ENCODE results near the gene CCNY.

The CCNY gene

GRCh38 chr10:35486297-35486990 is 150.1 kb downstream of the CCNY start:
- no peak for DNase-seq (ENCODE audit: low read depth)

DNA sequence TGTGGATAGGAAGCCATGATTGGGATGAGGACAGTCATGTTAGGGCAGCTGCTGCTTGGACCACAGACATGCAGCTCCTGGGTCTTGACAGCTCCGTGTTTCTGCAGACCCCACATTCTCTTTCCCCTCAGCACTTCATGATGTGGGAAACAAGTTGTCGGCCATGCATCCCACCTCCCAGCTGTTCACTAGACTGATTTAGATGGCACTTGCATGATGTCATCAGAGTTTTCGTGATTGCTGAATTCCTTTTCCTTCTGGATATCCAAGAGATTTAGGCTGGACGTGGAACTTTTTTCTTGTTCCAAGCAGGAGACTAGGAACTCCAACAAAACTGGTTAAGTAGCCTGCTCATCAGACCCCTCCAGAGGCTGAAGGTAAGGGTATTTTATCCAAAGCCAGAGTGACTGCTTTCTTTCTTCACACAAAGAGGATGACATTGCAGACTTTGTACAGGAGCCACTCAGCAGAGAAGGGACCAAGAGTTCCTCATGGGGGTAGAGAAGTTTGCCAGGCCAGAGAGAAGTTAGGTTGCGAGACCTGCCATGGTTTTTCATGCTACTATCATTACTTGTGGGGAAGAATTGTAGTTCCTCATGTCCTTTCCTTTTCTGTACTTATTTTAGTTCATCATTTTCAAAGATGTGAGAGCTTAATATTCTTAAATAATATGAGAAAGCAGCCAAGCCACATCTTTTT is 151.2 kb downstream of the CCNY start:
- no peak for DNase-seq (ENCODE audit: low read depth)

DNA sequence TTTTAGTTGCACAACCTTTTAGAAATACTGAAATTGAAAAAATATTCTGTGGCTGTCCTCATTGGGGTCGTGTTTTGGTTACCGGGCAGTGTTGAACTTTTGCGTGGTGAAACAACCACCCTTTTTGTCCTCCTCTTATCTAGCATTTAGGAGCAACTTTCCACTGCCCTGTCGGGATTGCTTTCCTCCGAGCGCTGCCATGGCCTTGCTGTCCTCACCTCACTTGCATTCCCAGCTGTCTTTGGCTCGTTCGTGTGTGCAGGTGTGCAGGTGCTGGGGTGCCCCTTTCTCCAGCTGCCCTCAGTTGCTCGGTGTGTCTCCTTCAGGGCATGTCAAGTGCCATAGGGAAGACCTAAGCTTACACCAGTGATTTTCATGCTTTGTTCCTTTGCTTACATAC is 151.9 kb downstream of the CCNY start:
- DNase-seq (ENCODE audit: low read depth), result no peak

DNA sequence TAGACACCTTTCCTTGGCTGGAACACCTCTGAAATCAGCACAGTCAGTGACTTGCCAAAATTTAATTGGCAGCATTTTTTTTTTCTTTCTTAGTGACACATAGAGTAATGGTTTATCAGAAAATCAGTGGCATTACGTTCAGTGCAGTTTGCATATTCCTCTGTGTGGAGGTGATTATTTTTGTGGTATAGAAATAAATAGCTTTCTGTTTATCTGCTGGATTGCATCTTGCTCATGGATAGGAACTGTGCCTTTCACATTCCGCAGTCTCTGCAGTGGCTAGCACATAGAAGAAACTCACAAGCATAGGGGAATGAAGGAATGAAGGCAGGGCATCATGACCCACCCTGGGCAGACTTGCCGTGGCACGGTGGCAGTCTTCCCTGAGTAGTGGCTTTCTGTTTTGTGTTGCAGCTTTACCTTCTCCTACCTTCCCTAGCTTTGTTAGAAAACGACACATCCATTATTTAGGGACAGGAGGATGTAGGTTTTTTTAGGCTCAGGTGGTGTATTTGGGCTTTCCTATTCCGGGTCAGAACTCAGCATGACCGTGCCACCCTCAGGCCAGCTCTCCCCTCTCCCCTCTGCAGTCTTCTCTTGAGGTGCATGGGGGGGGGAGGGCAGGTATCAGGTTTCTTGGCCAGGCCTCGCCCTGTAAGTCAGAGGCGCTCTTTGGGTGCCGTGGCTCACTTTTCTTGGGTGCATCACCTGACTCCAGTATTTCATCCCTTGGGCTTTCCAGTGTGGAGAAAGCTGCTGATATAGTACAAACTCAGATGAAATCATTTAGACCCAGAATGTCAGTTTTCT is 156.3 kb downstream of the CCNY start:
- no peak for DNase-seq (ENCODE audit: low read depth)

GRCh38 chr10:35493196-35494118 is 157.1 kb downstream of the CCNY start:
- no peak for DNase-seq (ENCODE audit: low read depth)

- no peak for DNase-seq (ENCODE audit: low read depth)
Observed at GRCh38 chr10:35495521-35496119, 159.3 kb downstream of the CCNY start.

GRCh38 chr10:35497909-35498308 is 161.6 kb downstream of the CCNY start:
- no peak for DNase-seq (ENCODE audit: low read depth)

DNA sequence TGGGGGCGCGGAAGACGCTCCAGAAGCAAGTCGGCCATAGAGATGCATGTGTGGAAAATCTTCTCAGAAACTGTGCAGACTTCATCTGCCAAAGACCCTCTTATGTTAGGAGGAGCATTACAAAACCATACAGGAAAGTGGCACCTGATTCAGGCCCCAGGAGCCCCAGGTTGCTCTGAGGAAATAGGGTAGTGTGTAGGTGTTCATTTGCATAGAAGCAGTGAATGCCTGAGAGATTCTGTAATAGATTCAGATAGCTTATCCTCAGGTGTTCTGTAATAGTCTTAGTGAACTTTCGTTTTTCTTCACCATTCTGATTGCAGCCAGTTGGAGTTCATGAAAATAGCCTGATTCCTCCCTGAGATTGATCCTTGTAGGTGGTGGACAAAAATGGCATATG is 162.4 kb downstream of the CCNY start:
- DNase-seq (ENCODE audit: low read depth), result no peak

DNA sequence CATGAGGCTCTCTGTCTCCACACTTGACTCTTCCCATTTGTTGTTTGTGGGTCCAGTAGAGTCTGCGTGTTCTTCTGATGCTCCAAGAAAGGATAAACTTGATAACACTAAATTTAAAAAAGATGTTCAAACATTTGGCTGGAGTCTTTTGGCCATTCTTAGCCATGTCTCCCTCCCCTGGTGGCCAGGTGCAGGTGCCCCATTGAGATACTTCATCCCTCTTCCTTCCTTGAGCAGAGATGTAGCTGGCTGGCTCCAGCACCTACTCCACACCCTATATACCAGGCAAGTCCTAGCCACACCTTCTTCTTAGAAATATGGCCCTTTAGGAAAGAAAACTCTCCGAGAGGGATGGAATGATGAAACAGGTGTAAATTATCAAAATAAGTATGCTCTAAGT is 165.6 kb downstream of the CCNY start:
- DNase-seq (ENCODE audit: low read depth), result no peak

- no peak for DNase-seq (ENCODE audit: low read depth)
Observed at GRCh38 chr10:35502692-35503091, 166.4 kb downstream of the CCNY start.

GRCh38 chr10:35503578-35503977 is 167.3 kb downstream of the CCNY start:
- no peak for DNase-seq (ENCODE audit: low read depth)

GRCh38 chr10:35504132-35504531 is 167.8 kb downstream of the CCNY start:
- DNase-seq (ENCODE audit: low read depth), result no peak

DNA sequence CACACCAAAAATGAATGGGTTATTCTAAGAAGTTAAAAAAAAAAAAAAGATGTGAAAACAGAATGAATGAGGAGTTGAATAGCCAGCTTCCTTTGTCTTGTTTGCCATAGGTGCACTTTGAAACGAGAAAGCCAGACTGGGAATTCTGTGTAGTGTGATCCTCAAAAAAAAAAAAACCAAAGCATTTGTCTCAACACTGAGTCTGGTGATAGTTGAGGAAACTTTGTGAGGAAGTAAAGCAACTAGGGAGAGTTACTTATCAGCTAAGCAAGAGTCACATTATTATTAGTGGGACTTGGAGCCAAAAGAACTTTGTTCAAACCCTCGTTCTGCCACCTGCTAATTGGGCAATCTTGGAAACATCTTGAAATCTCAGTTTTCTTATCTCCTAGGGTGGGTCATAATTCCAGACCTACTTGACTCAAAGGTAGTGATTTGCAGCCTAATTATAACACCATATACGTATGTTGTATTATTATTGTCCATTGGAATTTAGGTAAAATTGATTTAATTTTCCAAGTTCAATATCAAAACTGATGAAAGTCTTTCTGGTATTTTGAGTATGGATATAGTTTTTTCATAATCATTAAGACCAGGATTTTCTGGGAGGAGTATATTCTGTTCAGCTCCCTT is 169.0 kb downstream of the CCNY start:
- no peak for DNase-seq (ENCODE audit: low read depth)

DNA sequence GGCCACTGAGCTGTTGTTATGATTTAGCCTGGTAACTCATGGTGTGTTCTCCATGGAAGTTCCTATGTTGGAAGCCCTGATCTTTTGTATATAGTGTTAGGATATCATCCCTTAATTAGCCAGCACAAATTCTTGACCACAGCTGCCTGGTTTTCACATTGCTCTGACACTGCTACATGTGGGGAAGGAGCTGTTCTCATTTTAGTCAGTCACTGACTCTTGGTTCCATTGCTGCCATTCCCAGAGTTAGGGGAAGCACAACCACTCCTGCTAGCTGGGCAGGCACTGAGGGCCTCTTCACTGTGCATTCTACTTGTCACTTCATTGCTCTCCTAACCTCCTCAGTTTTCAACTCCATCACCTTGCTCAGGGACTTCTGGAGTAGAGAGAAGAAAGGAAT is 170.4 kb downstream of the CCNY start:
- DNase-seq (ENCODE audit: low read depth), result no peak

DNA sequence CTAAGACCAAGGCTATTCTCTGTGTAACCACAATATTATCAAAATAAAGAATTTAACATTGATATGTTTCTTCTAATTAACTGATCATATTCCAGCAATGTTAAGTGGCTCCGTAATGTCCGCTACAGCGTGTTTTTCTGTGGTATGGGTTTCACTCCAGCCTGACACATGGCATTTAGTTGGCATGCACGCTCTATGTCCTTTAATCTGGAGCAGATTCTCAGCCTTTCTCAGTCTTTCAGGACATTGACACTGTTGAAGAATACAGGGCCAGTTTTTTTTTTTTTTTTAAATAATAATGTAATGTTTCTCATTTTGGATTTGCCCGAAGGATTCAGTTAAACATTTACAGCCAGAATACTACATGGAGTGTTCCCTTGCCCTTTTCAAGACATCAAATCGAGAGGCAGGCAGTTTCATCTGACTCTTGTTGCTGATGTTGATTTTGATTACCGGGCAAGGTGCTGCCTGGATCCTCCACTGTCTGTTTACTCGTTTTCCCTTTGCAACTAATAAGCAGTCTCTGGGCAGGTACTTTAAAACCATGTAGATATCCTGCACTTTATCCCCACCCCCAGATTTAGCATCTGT is 171.3 kb downstream of the CCNY start:
- DNase-seq (ENCODE audit: low read depth), result no peak

- no peak for DNase-seq (ENCODE audit: low read depth)
Observed at GRCh38 chr10:35508647-35509046, 172.3 kb downstream of the CCNY start.

DNA sequence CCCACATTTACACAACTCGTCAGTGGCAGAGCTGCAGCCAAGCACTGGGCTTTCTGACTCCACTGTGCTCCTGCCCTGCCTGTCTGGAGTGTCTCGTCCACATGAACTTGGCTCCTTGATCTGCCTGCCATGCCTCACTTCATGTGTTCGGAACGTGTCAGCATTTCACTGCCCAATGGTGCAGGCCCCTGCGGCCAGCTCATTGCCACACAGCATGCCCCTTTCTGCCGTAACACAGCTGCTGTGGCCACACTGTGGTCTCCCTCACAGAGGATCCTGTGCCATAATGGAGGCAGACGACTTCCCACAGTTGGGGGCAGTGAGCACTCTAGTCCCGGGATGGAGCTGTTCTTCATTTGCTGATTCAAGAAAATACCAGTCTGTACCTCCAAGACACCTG is 174.6 kb downstream of the CCNY start:
- DNase-seq (ENCODE audit: low read depth), result no peak

DNA sequence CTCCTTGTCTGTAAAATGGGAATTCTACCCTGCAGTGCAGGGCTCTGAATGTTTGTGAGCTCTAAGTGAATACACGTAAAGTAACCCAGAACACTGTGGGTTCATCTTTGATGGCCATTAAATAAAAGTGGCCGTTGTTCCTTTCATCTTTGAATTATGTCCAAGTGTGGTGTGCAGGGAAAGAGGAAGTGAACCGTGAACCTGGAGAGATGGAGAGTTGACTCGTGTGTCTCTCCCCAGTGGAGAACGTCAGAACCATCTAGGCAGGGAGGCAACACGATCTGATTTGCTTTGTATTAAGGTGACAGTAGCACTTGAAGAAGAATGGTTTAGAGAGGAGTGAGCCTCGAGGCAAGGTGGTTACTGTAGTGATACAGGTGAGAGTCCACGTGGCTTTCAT is 175.3 kb downstream of the CCNY start:
- no peak for DNase-seq (ENCODE audit: low read depth)

DNA sequence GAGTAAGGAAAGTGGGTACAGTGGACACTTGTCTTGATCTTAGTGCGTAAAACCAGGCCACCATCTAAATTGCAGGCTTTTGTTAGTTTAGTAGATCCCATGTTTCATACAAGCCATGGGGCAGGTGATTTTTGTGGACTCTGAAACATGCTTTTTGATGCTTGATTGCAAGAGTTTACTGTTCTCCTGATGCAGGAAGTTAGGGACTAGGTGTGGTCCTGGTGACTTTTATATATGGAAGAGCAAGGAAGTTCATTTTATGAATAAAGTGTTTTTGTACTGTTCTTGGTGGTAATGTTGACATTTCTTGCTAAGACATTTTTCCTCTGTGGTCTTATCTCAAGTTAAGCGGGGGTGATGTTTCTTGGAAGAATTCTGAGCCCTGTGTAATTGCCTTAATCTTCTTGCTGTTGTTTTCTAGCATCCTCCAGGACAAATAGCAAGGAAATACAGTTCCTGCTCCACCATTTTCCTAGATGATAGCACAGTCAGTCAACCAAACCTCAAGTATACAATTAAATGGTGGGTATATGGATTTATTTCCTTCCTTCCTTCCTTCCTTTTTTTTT is 179.9 kb downstream of the CCNY start:
- DNase-seq (ENCODE audit: low read depth), result no peak

DNA sequence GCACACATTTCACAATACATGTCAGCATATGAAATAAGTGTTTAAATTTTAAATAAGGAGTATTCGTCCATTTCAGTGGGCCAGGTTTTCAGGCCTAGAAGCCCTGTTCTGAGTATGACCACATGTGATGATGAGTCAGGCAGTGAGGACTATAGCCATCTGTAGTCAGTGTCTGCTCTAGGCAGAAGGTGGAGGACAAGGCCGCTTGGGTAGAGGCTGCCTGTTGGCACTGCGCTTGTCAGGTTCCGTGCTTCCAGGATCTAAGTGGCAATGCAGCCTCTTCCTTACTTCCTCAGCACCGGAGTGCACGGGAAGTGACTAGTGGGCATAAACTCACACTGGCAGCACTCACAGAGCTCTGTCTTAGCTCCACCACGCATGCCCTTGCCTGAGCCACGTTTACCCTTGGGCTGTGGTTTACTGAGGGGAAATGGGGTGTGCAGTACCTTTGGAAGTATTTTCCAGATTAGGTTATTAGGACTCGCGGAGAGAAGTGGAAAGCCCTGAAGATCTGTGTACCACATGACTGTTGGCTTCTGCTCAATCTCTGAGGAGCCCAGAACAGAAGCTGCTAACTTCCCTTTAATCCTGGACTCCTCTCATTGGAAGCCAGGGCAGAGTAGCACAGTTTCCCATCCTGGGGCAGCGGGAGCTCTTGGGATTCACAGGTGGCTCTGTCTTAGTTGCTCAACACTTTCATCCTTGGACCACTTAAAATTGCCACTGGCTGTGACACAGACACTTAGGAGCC is 181.3 kb downstream of the CCNY start:
- DNase-seq (ENCODE audit: low read depth), result no peak

Data from HS-5 (cell line).